ENCODE data around the gene ZNF787. TPM values are rescaled to one million over a fixed set of nuclear protein-coding genes. Genes with fewer than 3 reads are reported as not detected.

The ZNF787 gene
- total RNA-seq, 1 experiment from 2014 or later, result 54.6 TPM

DNA sequence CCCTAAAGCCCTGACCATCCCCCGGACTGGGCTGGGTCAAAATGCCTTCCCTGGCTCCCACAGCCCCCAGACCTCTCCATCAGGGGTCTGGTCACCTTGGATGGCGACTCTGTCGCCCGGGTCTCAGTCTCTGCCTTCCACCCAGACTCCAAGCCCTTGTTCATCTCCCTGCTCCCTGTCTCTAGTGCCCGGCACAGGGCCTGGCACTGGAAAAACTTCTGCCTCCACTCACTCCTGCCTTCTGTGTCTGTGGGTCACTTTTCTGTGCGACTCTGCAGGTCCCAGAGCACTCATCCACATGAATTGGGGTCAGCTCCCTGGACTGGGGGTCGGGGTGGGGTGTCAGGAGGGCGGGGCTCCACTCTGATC lies 1.1 kb downstream of the ZNF787 start:
- no peaks in the 10 kb centered on the region; the same call in 1 of the 2 replicates for H3K27me3 Mint-ChIP-seq (ENCODE audit: low read depth)
- no peak overlapping the region for H4K5ac ChIP-seq (ENCODE audit: insufficient read length, low read depth, low read length)
- H3T11ph ChIP-seq (ENCODE audit: low read length), result no peak overlapping the region
- H3K27me3 ChIP-seq (ENCODE audit: insufficient read depth, low read length), result no peaks in the 10 kb centered on the region
- H3K9me3 Mint-ChIP-seq, result no peaks in the 10 kb centered on the region; a peak in 1 of 5 replicates
- H4K91ac ChIP-seq (ENCODE audit: insufficient read length, low read depth, low read length), result no peak overlapping the region
- H3K9me3 ChIP-seq (ENCODE audit: control insufficient read depth, low read depth, low read length), result no peaks in the 10 kb centered on the region
- peaks cover 7% of the 10 kb centered on the region for H3K23me2 ChIP-seq (ENCODE audit: insufficient read length, low read depth, low read length, poor library complexity, severe bottlenecking)
- H3K4me3 Mint-ChIP-seq, result peak overlapping the region; percentile 86 to 89
- H3K14ac ChIP-seq (ENCODE audit: insufficient read depth, low read length), result peak overlapping the region; percentile 87
- no peak overlapping the region for H2BK12ac ChIP-seq (ENCODE audit: insufficient read length, low read depth, low read length)
- no peak overlapping the region for H2BK120ac ChIP-seq (ENCODE audit: low read depth, low read length, poor library complexity, severe bottlenecking)
- peaks cover 47% of the 10 kb centered on the region for H3K79me2 ChIP-seq (ENCODE audit: insufficient read depth, low read length)
- WGBS (ENCODE audit: extremely low coverage, insufficient read length, low lambda C conversion rate), result no CpG with 5 or more reads among the region's 8 CpGs
- peaks cover 33 to 35% of the 10 kb centered on the region in 2 experiments for H3K4me1 Mint-ChIP-seq
- no peak overlapping the region for H2AK5ac ChIP-seq (ENCODE audit: insufficient read length, low read length)
- H3K4ac ChIP-seq (ENCODE audit: low read depth, low read length), result no peak overlapping the region
- H4K8ac ChIP-seq (replicated peaks; ENCODE audit: insufficient read length, low read depth, low read length), result no peak overlapping the region
- H2BK15ac ChIP-seq (ENCODE audit: low read depth, low read length), result no peak overlapping the region
- no peak overlapping the region for H3K18ac ChIP-seq (ENCODE audit: insufficient read length, low read depth, low read length)
- H3K36me3 Mint-ChIP-seq (ENCODE audit: insufficient read depth in 1 of 3, low read depth in 3 of 3), result peaks cover 5 to 15% (median 11%) of the 10 kb centered on the region in 3 experiments
- no peak for DNase-seq
- no peak overlapping the region for H3K56ac ChIP-seq (ENCODE audit: insufficient read length, low read depth, low read length)
- no peak overlapping the region for H3K27ac ChIP-seq (ENCODE audit: insufficient read length, low read depth, low read length)
- H3K23ac ChIP-seq (ENCODE audit: insufficient read length, low read depth, low read length), result no peak overlapping the region
- H3K9ac ChIP-seq (ENCODE audit: extremely low read depth, insufficient read length, low read length), result peak overlapping the region; percentile 83
- no peak overlapping the region for H2BK5ac ChIP-seq (ENCODE audit: insufficient read length, low read length)
- peak overlapping the region; percentile 78 for H3K4me2 ChIP-seq (ENCODE audit: insufficient read depth, insufficient read length, low read length)
- peaks cover 8% of the 10 kb centered on the region for H3K79me1 ChIP-seq (ENCODE audit: insufficient read depth, low read depth, low read length, poor library complexity, severe bottlenecking)
- H3K27ac Mint-ChIP-seq, result peak overlapping the region; percentile 84 to 95 (median 88)
- H2AFZ ChIP-seq (ENCODE audit: low read length), result no peak overlapping the region
- H3K4me1 ChIP-seq (ENCODE audit: insufficient read depth, low read length), result peaks cover 2% of the 10 kb centered on the region; the same call in 1 of the 2 replicates
- no peaks in the 10 kb centered on the region for H4K20me1 ChIP-seq (ENCODE audit: control insufficient read depth, insufficient read depth, insufficient read length)
- no peak overlapping the region for H2BK20ac ChIP-seq (ENCODE audit: low read depth, low read length, poor library complexity, severe bottlenecking)
- TF ChIP-seq, protein P1, sequence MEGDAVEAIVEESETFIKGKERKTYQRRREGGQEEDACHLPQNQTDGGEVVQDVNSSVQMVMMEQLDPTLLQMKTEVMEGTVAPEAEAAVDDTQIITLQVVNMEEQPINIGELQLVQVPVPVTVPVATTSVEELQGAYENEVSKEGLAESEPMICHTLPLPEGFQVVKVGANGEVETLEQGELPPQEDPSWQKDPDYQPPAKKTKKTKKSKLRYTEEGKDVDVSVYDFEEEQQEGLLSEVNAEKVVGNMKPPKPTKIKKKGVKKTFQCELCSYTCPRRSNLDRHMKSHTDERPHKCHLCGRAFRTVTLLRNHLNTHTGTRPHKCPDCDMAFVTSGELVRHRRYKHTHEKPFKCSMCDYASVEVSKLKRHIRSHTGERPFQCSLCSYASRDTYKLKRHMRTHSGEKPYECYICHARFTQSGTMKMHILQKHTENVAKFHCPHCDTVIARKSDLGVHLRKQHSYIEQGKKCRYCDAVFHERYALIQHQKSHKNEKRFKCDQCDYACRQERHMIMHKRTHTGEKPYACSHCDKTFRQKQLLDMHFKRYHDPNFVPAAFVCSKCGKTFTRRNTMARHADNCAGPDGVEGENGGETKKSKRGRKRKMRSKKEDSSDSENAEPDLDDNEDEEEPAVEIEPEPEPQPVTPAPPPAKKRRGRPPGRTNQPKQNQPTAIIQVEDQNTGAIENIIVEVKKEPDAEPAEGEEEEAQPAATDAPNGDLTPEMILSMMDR (conservative IDR thresholded peaks at IDR 0.05), result no peak
